Kasumi-1 (cell line): ENCODE data around the gene B3GAT1.
A peak's percentile ranks its signal among the peaks of the same experiment; 100 is the strongest.

Experiments
- DNase-seq, 2 experiments: peaks; one replicate each; lab custom pipeline; 2025; lab: John Stamatoyannopoulos, UW

Gene B3GAT1

DNA sequence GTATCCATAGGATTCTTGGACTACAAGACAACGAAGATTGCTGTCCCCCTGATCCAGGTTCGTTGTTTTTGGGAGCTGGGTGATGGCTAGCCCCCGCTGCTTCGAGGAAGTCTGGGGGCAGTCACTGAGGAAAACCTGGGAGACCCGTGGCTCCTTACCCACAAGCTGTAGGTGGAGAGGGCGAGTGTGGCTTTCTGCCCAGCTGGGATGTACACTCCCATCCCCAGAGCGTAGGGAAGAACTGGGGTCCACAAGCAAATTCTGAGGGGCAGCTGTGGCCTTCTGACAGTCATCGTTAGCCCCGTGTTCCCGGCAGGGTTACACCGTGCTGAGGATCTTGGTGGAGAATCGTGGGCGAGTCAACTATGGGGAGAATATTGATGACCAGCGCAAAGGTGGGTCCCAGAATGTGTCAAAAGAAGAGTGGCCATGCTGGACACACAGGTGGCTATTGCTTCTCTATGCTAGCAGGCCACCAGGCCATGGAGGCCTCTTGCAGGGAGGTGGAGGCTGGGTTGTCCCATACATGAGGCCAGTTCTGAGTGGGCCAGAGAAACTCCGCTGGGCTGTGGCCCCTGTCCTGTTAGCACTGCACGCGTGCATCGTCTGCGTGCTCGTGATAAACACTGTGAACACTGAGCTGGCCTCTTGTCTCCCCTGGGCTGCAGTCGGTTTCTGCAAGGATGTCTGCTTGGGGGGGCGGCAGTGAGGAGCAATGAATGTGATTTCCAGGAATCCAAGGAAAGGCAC is 40.4 kb downstream of the B3GAT1 start:
- no peak for DNase-seq

GRCh38 chr11:134370526-134371435 is 41.3 kb downstream of the B3GAT1 start:
- DNase-seq = no peak

- DNase-seq = no peak
Measured at GRCh38 chr11:134369656-134370525, 42.2 kb downstream of the B3GAT1 start.

DNA sequence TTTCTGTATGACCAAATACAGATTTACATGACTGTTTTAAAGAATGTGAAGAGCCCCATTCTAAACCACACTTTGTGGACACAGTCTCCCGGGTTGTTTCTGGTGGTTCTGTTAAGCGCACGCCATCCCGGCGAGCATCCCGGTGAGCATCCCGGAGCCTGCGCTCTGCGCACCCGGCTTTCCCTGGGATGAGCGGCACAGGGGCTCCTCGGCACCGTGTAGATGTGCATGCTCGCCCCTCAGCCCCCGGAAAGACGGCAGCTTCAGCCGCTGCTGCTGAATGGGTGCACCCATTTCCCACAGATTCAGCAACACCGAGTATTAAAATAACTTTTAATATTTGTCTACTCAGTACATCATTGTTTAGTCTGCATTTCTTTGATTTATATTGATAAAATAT is 44.3 kb downstream of the B3GAT1 start:
- no peak for DNase-seq

DNA sequence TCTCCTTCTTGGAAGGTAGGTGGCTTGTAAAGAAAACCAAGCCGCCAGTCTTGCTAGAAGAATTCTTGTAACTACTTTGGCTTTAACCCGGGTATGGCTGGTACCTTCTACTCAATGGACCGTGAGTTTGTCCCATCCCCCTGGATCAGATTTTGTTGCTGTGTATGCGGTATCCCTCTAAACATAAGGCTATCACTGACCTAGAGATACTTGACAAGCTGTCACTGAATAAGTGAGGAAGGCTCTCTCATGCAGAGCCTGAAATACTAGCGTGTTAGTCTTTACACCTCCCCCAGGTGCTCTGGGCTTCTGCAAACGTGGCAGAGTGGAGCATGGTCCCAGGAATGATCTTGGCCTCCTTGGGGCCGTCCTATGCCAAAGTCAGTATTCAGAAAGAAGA is 45.8 kb downstream of the B3GAT1 start:
- no peak for DNase-seq

- DNase-seq = no peak
Measured at GRCh38 chr11:134365011-134365925, 46.8 kb downstream of the B3GAT1 start.

DNA sequence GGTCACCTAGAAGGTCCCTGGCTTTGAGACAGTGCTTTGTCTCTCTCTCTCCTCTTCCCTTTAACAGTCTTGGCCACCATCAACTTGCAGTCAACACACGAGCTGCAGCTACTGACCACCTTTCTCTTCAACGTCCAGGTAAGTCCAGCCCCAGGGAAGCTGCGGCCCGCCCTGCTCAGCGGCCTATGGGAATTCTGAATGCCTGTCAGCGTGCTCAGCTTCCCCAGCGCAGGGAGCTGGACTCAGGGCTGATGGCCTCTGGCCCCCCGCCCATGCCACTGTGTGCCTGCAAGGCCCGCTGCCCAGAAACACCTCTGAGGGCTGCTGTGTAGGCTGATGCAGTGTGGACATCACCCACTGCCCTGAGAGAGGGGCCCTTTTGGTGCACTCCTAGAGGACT is 47.8 kb downstream of the B3GAT1 start:
- no peak for DNase-seq

GRCh38 chr11:134363592-134363991 is 48.5 kb downstream of the B3GAT1 start:
- DNase-seq = no peak

- no peak for DNase-seq
Measured at GRCh38 chr11:134363161-134363560, 48.9 kb downstream of the B3GAT1 start.

- DNase-seq = no peak
Measured at GRCh38 chr11:134362192-134362901, 49.7 kb downstream of the B3GAT1 start.

DNA sequence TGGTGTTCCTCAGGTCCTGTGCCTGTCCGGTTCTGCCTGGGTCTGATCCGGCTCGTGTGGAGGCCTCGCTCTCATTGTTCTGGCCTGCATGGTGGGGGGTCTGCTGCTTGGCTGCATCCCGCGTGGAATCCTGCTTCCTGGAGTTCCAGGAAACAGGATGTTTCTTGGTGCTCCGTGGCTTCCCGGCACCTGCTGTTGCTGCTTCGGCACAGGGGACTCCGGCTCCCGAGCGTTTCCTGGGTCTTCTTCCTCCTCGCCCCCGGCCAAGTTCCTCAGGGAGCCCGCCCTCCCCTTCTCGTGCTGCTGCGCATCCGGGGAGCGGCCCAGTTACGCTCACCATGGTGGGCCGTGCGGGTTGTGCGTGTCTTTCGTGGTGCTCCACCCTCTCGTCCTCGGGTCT is 50.4 kb downstream of the B3GAT1 start:
- DNase-seq = no peak

DNA sequence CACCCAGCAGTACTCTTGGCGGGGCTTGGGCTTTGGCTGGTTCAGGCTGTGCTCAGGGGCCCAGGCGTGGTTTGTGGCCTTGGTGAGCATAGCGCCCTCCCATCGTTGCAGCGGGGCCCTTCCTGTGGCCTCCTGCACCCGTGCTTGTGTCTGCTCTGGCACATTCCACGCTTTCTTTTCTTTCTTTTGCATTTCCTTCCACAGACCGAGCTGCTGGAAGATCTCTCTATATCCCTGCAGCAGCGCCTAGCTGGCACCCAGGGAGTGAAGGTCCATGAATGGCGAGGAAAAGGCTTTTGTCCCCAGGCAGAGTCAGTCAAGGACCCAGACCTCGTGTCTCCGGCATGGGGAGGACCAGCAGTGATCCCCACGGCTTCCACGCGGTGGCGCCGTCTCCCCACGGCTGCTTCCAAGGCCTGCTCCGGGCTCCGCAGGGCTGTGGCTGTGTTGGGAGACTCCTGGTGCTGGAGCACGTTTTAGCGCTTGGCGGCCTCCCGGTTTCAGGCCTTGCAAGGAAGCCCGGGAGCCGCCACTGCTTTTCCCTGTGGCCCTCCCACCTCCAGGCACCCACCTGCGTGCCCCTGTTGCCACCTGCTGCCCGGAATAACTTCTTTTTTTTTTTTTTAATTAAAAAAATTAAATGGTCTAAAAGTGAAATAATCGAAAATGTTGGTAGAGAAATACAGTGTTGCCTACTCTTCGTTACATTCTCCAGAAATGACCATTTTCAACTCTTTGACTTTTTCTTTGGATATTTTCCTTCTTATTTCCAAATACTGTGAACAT is 51.8 kb downstream of the B3GAT1 start:
- peak; percentile 61 to 76 for DNase-seq

- DNase-seq = no peak
Measured at GRCh38 chr11:134359646-134360045, 52.4 kb downstream of the B3GAT1 start.

DNA sequence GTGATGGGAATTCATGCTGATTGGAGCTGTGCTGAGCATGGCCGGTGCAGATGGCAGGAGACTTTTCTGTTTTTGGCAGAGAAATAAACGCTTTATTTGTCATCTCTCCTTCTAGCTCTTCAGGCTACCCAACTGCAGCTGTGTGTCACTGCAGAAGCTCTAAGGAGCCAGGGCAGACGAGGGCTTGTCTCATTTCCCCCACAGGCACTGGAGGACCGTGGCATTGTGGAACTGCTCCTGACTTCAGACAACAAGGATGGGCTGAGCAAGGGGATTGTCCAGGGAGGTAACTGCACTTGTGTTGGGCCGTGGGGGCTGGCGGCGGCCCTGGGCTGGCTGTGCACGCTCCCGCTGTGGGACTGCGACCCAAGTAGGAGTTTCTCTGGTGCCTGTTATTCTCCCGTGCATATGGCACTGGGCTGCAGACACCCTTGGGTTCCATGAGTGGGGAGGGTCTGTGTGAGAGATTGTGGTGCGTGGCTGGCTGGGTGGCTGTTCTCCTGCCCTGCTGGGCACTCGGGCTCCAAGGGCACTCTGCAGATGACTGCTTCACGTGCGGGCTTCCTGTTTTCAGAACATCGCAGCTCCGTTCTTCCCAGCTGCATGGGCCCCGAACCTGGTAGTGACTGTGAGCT is 53.1 kb downstream of the B3GAT1 start:
- no peak for DNase-seq

DNA sequence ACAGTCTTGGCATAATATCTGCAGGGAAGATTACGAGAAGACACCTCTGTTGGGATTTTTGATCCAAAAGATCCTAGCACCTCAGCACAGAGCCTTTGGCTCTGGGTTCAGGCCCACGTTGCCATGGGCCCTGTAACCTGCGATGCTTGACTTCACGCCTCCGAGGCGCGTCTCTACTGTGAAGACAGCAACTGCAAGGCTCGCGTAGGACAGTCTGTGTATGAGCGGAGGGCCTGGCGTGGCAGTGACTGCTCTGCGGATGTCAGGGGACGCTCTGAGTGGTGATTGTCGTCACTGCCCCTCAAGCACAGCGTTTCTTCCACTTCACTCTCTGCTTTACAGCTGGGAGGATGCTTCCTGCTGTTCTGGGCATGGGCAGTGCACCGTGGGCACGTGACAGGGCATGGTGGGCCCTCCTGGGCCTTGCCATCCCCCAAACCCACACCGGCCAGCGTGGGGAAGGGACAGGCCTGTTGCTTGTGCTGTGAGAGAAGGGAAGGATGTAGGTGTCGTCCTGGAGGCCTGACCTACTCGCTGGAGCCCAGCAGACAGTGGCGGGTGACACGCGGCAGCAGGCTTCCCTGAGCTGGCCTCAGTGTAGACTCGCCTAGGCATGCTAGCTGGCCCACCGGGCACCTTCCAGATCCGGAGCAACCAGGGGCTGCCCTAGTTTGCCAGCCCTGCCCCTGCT is 53.7 kb downstream of the B3GAT1 start:
- no peak for DNase-seq

- DNase-seq = no peak
Measured at GRCh38 chr11:134357545-134357839, 54.5 kb downstream of the B3GAT1 start.

GRCh38 chr11:134356656-134357544 is 55.1 kb downstream of the B3GAT1 start:
- no peak for DNase-seq

DNA sequence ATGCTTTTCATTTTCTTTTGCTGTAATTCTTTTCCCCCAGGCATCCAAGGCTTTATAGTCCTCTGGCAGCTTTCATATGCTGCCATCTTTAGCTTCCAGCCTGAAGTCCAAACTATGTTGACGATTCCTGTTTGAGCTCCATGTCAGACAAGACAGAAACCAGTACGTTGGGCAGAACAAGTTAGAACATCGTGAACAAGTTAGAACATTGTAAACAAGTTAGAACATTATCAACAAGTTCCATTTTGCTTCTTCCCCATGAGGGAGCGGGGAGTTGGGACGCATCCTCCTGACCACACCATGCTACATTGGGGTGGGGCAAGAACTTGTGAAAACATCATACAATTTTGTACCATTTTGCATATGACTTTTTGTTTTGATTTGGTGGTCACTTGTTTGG is 56.4 kb downstream of the B3GAT1 start:
- no peak for DNase-seq
